GM21515 (cell line): Measurements from ENCODE around the gene CEBPG.
A peak's percentile ranks its signal among the peaks of the same experiment; 100 is the strongest.

ENCODE experiments used
- ATAC-seq: cut with Tn5 transposase; IDR thresholded peaks from one replicate; pipeline ENCODE4 v1.9.1; 2021; ENCODE audit not compliant: unreplicated experiment

CEBPG gene

DNA sequence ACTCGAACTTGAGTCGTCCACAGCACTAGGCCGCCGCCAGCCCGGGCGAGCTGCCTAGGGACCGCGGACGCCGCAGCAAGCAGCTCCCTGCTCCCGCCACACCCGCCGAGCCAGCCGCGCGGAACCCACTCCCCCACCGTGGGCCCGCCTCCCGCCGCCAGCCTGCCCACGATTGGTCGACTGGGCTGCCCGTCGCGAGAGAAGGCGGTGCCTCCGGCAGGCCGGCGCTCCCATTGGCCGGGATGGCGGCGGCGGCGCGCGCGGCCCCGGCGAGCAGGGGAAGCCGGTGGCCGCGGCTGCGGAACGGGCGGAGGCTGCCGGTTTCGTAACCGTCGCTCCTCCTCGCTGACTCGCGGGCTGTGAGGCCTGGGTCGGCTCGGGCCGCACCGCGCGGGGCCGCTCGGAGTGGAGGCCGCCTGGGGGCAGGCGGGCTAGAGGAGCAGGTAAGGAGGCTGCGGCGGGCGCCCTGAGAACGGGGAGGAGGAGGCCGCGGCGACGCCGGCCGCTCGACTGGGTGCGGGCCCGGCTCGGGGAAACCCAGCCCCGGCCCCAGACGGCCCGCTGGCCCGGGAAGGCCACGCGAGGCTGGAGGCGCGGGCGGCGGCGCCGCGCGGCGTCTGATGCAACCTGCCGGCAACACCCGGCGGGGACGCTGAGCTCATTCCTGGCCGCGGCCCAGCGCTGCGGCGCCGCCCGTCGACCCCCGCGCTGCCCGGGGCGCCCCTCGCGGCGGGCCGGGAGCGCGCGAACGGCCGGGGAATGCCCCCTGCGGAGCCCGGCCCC, at the start of gene CEBPG:
Gene CEBPG (plus strand): TSS at position 257 of the 783 bp plus-strand sequence. CDS start 5,531 bp downstream, outside the sequence.
- peak; percentile 86 for ATAC-seq

DNA sequence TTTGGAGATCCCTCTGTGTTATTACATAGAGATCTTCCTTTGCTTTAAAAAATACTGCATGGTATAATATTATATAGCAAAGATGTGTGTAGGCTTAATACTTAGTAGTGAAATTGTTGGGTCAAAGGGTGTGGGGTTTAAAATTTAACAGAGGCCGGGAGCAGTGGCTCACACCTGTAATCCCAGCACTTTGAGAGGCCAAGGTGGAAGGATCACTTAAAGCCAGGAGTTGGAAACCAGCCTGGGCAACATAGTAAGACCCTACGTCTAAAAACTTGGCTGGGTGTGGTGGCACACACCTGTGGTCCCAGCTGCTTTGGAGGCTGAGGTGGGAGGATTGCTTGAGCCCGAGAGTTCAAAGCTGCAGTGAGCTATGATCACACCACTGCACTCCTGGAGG, 48.9 kb upstream of the CEBPG start:
- no peak for ATAC-seq

DNA sequence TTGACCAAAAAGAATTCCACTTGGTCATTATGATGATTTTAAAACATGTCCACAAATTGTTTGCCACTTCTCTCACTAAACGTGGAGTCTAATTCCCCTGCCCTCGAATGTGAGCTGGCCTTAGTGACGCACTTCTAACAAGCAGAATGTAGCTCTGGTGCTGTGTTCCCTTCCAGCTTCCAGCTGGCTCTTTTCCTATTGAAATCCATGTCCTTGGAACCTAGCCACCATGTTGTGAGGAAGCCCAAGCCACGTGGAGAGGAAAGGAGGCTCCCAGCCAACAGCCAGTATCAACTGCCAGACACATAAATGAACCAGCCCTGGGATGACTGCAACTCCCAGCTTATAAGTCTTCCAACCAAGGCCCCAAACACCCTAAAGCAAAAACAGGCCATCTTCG, 47.6 kb upstream of the CEBPG start:
- ATAC-seq, result no peak

DNA sequence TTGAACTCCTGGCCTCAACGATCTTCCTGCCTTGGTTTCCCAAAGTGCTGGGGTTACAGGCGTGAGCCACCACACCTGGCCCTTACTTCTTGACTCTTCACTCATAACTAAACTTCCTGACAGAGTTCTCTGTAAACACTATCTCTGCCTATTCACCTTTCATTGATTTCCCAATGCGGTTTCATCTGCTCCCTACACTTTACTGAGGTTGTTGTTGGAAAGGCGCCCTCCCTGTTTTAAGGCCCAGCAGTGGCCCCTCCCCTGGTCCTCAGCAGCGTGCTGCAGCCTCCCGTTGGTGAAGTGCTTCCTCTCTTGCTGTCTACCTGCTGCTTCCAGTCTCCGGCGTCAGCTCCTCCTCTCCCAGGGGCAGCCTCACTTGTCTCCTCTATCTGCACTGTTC, 44.4 kb upstream of the CEBPG start:
- ATAC-seq, result no peak

DNA sequence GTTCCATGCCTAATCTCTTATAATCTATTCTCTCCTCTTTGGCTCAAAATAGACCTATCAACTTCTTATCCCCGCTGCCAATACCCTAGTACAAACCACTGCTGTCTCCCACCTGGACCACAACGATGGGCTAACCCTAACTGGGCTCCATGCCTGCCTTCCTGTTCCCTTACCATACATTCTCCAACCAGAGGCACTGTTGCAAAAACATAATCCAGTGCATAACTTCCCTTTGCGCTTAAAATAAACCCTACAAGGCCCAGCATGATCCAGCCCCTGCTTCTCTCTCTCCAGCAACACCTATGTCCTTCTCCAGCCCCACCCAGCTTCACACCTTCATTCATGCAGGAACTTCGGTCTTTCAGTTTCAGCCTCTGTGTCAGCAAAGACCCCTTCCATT, 43.8 kb upstream of the CEBPG start:
- no peak for ATAC-seq

DNA sequence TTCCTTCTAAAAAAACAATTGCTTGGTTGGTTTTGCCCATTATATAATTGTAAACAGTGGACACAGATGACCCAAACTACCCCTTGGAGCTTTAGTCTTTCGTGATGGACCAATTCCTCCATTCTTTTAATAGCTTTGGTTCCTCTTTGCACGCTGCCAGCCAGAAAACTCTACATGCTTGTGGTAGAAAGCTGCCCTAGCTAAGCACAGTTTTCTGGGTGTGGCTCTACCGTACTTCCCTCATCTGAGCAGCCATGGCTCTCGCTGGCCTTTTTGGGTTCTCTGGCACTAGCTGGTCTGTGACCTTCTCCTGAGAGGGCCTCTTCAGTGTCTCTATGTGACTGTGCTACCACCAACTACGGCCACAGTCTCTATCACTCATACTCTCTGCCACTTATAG, 41.3 kb upstream of the CEBPG start:
- ATAC-seq, result no peak

DNA sequence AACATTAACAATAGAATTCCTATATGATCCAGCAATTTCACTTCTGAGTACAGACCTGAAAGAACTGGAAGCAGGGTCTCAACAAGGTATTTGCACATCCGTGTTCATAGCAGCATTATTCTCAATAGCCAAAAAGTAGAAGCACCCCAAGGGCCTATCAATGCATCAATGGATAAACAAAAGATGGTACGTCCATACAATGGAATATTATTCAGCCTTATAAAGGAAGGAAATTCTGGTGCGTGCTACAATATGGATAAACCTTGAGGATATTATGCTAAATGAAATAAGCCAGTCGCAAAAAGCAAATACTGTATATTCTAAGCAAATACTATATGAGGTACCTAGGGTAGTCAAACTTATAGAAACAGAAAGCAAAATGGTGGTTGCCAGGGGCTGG, 40.4 kb upstream of the CEBPG start:
- ATAC-seq, result no peak

DNA sequence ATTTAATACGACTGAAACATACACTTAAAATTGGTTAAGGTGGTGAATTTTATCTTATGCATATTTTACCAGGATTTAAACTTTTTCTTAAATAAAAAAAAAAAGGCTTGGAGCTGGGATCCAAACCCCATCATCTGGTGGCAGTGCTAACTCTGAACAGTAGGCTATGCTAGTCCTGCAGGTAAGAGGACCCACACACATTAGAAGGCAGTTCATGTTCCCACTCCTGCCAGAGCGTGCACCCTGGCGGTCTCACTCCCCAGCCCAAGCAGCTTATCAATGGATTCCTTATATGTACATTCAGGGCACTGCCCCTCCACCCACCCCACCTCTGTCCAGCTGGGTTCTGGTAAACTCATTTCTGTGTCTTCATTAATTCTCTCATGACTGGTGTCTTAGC, 39.9 kb upstream of the CEBPG start:
- no peak for ATAC-seq

DNA sequence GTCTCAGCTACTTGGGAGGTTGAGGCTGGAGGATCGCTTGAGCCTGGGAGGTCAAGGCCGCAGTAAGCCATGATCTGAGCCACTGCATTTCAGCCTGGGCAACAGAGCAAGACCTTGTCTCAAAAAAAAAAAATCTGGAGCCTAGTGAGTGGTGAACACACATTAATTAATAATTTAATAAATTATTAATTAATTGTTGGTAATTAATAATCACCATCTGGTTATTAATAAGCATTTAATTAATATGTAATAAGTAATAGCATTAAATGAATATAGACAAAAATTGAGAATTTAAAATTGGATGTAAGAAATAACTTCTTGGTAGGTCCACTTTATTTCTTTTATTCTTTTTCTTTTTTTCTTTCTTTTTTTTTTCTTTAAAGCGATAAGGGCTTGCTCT, 39.2 kb upstream of the CEBPG start:
- no peak for ATAC-seq

DNA sequence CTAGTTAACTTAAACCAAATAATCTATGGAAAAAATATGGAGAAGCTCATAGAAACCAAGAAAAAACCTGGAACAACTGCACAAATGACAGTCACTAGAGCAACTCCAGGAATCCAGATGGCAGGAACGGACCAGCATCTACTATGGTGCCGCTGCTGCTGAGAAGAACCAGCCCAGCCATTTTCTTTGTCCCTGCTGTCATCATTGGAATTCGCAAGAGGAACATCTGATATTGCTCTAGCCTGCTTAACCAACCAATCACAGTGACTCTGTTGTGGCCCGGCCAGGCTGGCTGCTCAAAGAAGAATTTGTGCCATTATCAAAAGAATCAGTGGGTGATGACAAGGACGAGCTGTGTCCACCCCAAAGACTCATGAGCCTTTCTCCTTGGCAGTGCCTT, 38.1 kb upstream of the CEBPG start:
- no peak for ATAC-seq

DNA sequence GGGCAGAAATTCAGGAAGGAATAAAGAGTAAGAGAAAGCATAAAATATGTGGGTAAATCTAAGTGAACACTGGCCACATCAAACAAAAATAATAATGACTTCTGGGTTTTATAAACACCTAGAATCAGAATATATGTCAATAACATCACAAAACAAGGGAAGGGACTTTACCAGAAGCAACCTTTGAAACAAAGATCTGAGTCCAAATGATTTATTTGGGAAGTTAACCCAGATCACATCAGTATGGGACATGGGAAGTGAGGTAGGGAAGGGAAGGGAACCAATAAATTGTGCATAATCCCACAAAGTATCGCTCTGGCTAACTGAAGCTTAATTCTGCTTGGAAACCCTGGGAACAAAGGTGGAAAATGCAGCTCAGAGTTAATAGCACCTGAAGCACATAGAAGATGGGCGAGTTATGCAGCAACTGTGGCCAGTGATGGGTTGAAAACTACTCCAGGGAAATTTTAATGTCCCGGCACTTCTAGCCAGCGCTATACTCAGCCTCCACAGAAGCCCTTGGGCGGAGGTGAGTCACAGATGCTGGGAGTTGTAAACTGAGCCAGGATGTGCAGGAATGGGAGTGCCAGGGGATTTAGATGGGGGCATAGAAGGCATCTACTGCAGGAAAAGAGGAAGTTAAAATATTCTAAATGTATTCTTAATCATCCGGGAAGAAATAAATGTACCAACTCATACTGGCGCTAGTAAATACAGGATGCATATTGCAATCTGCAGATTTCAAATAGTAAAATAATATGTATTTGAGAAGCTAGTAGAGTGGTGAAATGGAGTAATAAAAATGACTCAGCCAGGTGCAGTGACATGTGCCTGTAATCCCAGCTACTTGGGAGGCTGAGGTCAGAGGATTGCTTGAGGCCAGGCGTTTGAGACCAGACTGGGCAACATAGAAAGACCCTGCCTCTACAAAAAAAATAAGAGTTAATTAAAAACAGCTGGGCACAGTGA, 34.2 kb upstream of the CEBPG start:
- no peak for ATAC-seq

DNA sequence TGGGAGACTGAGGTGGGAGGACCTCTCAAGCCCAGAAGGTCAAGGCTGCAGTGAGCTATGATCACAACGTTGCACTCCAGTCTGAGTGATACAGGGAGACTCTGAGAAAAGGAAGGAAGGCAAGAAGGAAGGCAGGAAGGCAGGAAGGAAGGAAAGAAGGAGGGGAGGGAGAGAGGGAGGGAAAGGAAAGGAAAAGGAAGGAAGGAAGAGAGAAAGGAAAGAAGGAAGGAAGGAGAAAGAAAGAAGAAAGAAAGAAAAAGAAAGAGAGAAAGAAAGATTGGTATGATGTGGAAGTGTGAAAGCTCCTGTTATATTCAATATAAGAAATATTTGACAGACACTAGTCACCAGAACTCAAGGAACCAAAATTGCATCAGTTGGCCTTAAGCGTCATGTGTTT, 32.5 kb upstream of the CEBPG start:
- ATAC-seq, result no peak

DNA sequence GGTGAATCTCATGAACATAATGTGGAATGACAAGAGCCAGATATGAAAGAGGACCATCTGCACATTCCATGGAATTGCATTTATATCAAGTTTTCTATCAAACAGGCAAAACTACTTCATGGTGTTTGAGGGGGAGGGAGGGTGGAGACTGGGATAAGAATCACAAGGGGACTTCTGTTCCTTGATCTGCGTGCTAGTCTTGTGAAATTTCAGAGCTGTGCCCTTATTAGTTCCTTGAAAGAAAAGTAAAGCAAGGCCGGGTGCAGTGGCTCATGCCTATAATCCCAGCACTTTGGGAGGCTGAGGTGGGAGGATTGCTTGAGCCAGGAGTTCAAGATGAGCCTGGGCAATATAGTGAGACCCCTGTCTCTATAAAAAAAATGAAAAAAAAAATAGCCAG, 30.2 kb upstream of the CEBPG start:
- ATAC-seq, result no peak

DNA sequence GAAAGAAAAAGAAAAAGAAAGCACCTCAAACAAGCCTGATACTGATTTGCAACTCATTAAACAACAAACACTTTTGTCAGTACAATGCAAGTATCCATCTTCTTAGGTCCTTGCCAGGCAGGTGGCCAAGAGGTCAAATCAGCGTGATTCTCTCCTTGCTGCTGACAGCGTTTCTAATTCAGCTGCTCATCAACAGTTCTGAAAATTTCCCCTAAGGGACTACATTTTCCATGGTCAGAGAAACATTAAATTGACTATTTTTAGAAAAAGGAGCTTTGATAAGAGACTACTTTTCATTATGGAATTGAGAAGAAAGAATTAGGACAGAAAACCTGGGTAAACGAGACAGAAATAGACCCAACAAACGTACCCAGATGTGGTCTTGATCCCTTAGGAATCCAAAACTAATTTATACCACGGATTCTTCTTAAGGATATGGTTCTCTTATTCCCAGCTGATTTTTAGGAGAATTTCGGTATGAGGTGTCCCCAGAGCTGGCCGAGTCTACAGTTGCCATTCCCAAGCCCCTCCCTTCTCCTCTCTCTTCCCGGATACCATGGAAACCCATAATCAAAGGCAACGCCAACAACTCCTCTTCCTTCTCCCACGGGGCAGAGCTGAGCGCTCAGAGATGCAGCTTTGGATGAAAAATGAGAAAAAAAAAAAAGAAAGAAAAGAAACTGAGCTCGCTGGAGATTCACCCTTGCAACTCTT, 29.5 kb upstream of the CEBPG start:
- no peak for ATAC-seq

DNA sequence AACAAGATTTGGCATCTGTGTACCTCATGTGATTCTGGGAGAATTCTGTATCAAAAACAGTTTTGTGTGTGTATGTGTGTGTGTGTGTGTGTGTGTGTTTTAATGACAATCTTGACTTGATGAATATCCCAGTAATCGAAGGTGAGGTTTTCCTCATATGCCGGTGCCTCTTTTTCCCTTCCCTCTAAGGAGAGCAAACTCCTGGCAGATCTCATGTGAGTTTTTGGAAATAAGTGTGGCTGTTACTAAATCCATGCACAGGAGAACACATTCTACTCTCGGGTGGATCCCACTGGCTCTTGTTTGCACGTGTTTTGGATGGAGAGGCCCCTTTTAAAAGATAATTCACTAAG, 29.0 kb upstream of the CEBPG start:
- no peak for ATAC-seq

DNA sequence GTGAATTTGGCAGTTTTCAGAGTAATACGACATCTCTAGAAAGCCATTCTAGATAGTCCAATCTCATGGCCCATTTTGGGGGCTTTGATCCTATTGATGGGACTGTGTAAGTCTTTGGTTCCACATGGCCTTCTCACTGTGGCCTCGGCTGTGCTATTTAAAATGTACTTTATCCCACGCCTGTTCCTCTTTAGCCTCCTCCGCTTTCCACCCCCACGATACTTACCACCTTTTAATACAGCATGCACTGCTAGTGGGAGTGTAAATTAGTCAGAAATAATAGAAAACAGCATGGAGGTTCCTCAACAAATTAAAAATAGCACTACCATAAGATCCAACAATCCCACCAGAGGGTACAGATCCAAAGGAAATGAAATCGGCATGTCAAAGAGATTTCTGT, 28.3 kb upstream of the CEBPG start:
- no peak for ATAC-seq

DNA sequence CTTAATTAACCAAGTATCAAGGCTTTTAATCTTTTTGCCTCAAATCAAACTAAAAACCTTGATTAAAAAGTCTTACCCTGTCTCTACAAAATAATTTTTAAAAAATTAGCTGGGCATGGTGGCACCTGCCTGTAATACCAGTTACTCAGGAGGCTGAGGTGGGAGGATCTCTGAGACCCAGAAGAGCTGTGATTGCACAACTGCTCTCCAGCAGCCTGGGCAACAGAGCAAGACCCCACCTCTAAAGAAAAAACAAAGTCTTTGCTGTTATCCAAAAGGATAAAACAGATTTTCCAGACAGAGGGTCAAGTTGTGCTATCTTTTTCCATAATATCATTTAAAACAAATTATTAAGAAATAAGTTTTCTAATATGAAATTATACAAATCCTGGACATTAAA, 26.8 kb upstream of the CEBPG start:
- ATAC-seq, result no peak

DNA sequence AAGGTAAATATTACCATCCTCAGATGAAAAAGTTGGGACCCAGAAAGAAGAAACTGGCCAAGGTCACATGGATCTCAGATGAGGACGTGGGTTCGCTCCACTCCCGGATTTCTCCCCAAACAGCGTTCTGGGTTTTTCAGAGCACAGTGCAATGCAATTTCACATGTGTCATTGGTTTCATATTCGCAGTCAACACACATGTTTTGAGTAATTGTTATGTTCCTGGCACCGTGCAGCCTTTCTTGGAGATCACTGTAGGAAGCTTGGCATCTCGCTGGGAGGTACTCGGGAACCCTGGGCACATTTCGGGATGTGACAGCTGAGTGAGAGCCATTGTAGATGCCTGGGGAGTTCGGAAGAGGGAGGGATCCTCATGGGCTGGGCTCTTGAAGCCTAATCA, 26.2 kb upstream of the CEBPG start:
- no peak for ATAC-seq

DNA sequence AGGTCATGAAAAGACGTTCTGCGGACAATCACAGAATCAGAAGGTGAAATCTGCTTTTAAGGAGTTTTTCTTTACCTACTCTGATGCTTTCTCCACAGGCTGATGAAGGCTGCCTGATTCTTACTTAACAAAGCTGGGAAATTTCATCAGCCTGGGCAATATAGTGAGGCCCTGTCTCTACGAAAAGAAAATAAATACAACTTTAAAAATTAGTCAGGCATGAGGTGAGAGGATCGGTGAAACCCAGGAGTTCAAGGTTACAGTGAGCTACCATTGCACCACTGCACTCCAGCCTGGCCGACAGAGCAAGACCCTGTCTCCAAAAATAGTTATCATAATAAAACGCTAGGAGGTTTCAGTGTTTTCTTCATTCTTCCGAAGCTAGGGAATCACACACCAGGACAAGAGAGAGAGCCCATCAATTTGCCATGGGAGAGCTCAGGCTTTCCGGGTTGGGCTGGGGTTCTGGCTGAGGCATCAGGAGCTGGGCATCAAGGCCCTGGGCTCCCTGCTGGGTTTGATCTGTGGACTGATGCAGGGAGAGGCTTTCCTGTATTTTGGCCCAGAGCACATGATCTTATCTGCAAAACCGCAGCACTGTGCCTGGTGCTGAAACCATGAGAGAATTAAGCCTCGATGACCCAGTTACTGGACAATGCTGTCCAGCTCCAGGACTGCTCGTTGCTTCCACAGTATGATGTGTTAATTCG, 25.1 kb upstream of the CEBPG start:
- no peak for ATAC-seq

DNA sequence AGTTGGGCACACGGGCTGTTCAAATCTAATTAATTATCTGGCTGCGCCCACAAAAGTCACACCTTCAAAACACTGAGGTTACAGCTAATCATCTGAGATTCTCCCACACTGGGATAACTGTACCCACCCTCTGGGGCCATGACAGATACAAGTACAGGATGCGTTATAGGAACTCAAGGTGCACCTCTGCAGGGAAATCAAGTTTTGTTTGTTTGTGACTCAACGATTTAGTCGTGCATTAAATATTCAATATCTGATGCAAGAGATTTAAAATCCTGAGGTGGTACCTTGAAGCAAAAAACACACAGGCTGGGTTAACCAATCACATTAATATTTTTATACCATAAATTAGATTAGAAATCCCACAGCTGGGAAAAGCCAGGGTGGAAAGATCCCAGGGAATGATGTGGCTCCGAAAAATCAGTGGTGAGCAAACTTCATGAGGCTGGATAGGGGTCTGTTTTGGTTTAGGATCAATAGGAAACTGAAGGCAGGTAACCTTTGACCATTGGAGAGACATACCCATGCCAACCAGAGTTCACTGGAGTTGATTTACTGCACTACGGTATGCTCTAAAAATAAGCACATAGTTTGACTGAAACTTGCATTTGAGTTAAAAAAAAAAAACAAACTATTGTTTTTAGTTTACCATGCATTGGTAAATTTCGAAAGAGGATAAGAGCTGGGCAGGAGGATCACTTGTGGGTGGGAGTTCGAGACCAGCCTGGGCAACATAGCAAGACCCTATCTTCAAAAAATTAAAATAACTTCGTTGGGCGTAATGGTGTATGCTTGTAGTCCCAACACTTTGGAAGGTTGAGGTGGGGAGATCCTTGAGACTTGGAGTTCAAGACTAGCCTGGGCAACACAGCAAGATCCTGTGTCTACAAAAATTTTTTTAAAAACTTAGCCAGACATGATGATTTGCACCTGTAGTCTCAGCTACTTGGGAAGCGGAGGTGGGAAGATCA, 23.9 kb upstream of the CEBPG start:
- no peak for ATAC-seq
